Heart left ventricle (tissue), 16 donors: ENCODE data around the gene ZNF503. TPM values are rescaled to one million over a fixed set of nuclear protein-coding genes. Genes with fewer than 3 reads are reported as not detected.
"Not testable (repeated sequence)": the region's sequence is repeated elsewhere in the genome, so short reads cannot be mapped to it uniquely, and the experiment has no call there.

ENCODE experiments used
- ATAC-seq, 4 donors: fragments of 200-7000 bp; cut with Tn5 transposase; one replicate each; pipeline ENCODE4 v1.9.1; 2020 to 2022; ENCODE audit warnings: moderate library complexity in 4 of 4, mild to moderate bottlenecking in 3 of 4, moderate number of reproducible peaks in 1 of 4
- DNase-seq, 5 donors: peaks; one replicate each; pipeline ENCODE4 v3.0.0-alpha.2; 2020
- H3K27ac ChIP-seq, 12 donors: fragments of 200-600 bp; sonication (generic) in 4 of 12; one replicate each; pipeline versions ENCODE4 v1.5.0 to v1.8.0; 2016 to 2022; ENCODE audit warnings: mild to moderate bottlenecking in 2 of 12
- H3K27me3 ChIP-seq, 9 donors: fragments of 200-600 bp; sonication (generic) in 2 of 9; one replicate each; pipeline versions ENCODE4 v1.5.1 to v1.8.0; 2016 to 2022; ENCODE audit warnings: mild to moderate bottlenecking in 3 of 9
- H3K36me3 ChIP-seq, 9 donors: fragments of 200-600 bp; sonication (generic) in 2 of 9; one replicate each; pipeline versions ENCODE4 v1.5.0 to v1.8.0; 2018 to 2022; ENCODE audit warnings: mild to moderate bottlenecking in 2 of 9
- H3K4me1 ChIP-seq, 12 donors: fragments of 200-600 bp; sonication (generic) in 4 of 12; one replicate each; pipeline versions ENCODE4 v1.5.0 to v1.8.0; 2016 to 2022; ENCODE audit warnings: mild to moderate bottlenecking in 3 of 12
- H3K4me3 ChIP-seq, 12 donors: fragments of 200-600 bp; sonication (generic) in 4 of 12; one replicate each; pipeline versions ENCODE4 v1.5.0 to v1.8.0; 2017 to 2022; ENCODE audit warnings: mild to moderate bottlenecking in 9 of 12, moderate library complexity in 4 of 12
- H3K9me3 ChIP-seq, 12 donors: fragments of 200-600 bp; sonication (generic) in 4 of 12; one replicate each; pipeline versions ENCODE4 v1.5.0 to v1.8.0; 2016 to 2022; ENCODE audit warnings: mild to moderate bottlenecking in 1 of 12
- POLR2A ChIP-seq, 2 donors: fragments of 450-650 bp; IDR thresholded peaks; one replicate each; pipeline ENCODE4 v1.6.1; 2017; ENCODE audit warnings: antibody characterized with exemption in 2 of 2, mild to moderate bottlenecking in 2 of 2, moderate library complexity in 2 of 2
- WGBS, 4 donors: extraction: QIAGEN DNeasy Blood & Tissue Kit in 2 of 4; methylation state at CpG; one replicate each; pipeline versions ENCODE4 v1.1.5 to v1.1.7; 2013 to 2018; 5-methylcytosine and 5-hydroxymethylcytosine counted together
- intact Hi-C, 10 donors: fragments of 100-400 bp; cut with DNase I; formaldehyde crosslinking; loops; one replicate each; pipeline versions ENCODE4 v1.11.1 to v1.14.2; 2022
- polyA plus RNA-seq, 2 donors: library from polyadenylated mRNA; stranded (reverse); fragments of 200-250 nt; gene quantifications; one replicate each; pipeline ENCODE4 v1.2.3, GENCODE V29; 2013
- total RNA-seq, 9 donors: library from RNA; depleted of rRNA in 2 of 9; stranded (reverse); fragments of >200 nt in 2 of 9; fragmentation: NEBNext Ultra II Directional in 3 of 9; extraction: Animal tissue kit (Norgen Biotek cat#: 25700) in 3 of 9; gene quantifications; one replicate each; pipeline versions ENCODE4 v1.1.0 to v1.2.4, GENCODE V29; 2016 to 2023
- TF ChIP-seq, protein P1 (sequence below), 12 donors: fragments of 200-600 bp; sonication (generic) in 4 of 12; IDR thresholded peaks; one replicate each; pipeline versions ENCODE4 v1.5.0 to v1.8.0; 2018 to 2022; ENCODE audit warnings: antibody characterized with exemption in 12 of 12, mild to moderate bottlenecking in 5 of 12
- donor health status: ischemic (EF 13 %, LVEDD 7.1; RV severe dilation, severe dysfunction).
- donor health status: healthy with polysubstance abuse.
- donor health status: DM: no; HTN: yes; CAD: no.
- donor health status: DM: no; HTN: no; CAD: no.
- donor health status: ischemic (EF 25% LVEDD 6.9; RV normal size, moderate dysfunction).
- donor health status: ischemic (EF 25% LVEDD 5.7; RV mildly dilated, moderate dysfunction).
- donor health status: healthy.
- donor health status: DM: yes; HTN: yes; CAD: no.
- donor health status: ischemic (EF 35%, LVEDD 5.7; RV mildly dilated, moderate dysfunction).
- donor health status: nonischemic (EF 11% LVEDD 7.7; RV severe dilation, severe dysfunction).
- donor health status: DM: yes; HTN: yes; CAD: no.
- donor health status: PGD.
- donor health status: ischemic (EF 29% LVEDD 5.4; RV normal size, mild dysfunction).
- donor health status: nonischemic (EF 23%, LVEDD 6.1; RV moderate dilation, normal function).

The ZNF503 gene
- total and polyA plus RNA-seq, 11 donors: 3.4 to 8.6 (median 7.1) TPM

DNA sequence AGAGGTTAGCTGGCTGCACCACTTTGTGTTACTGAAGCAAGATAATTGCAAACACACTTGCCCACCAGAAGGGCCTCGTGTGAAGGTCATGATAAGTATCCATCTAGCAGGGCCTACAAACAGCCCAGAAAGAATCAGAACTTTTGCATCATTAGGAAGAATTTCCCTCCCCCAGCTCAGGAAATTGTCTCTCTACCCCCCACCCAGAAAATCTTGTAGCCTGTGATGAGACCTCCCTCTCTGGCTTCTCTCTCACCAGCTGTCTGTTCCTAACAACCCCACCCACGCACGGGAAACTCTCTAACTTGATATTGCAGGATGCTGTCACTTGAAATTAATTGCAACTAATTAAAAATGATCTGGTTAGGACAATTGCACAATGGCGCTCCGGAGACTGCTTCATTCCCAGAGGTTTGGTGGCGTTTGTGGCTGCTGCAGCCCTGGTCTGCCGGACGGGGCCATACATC is 34.5 kb downstream of the ZNF503 start:
- no peak overlapping the region for H3K4me3 ChIP-seq
- WGBS, 4 donors: 62 to 69% (median 66%) methylated on average over 8 of the region's 8 CpGs
- H3K36me3 ChIP-seq: no peaks in the 10 kb centered on the region
- no peak overlapping the region for H3K27ac ChIP-seq
- intact Hi-C loops: no loop called here
- TF ChIP-seq, protein P1, sequence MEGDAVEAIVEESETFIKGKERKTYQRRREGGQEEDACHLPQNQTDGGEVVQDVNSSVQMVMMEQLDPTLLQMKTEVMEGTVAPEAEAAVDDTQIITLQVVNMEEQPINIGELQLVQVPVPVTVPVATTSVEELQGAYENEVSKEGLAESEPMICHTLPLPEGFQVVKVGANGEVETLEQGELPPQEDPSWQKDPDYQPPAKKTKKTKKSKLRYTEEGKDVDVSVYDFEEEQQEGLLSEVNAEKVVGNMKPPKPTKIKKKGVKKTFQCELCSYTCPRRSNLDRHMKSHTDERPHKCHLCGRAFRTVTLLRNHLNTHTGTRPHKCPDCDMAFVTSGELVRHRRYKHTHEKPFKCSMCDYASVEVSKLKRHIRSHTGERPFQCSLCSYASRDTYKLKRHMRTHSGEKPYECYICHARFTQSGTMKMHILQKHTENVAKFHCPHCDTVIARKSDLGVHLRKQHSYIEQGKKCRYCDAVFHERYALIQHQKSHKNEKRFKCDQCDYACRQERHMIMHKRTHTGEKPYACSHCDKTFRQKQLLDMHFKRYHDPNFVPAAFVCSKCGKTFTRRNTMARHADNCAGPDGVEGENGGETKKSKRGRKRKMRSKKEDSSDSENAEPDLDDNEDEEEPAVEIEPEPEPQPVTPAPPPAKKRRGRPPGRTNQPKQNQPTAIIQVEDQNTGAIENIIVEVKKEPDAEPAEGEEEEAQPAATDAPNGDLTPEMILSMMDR (IDR thresholded peaks at IDR 0.05): no peak
- TF ChIP-seq POLR2A (IDR thresholded peaks at IDR 0.05): no peak
- DNase-seq: no peak
- no peak for ATAC-seq
- H3K4me1 ChIP-seq: no peaks in the 10 kb centered on the region
- H3K27me3 ChIP-seq: no peaks in the 10 kb centered on the region
- peaks cover 0 to 11% (median 0%) of the 10 kb centered on the region in 12 donors for H3K9me3 ChIP-seq

DNA sequence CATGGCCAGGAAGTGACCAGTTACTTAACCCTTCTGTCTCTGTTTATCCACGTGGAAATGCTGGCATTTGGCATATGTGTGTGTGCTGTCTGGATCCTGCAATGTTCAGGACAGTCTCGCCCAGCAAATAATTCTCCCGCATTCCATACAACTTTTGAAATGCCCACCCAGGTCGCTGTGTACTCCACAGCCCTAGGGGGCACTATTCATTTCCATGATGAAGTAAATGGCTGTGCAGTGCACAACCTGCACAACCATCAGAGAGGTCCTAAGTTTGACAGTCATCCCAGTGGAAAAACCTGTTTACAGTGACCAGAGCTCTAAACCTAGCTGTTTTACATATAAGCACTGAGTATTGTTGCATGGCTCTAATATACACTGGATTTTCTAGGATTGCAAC is 38.1 kb downstream of the ZNF503 start:
- 86 to 93% (median 87%) methylated on average over 4 of the region's 4 CpGs for WGBS, 4 donors

DNA sequence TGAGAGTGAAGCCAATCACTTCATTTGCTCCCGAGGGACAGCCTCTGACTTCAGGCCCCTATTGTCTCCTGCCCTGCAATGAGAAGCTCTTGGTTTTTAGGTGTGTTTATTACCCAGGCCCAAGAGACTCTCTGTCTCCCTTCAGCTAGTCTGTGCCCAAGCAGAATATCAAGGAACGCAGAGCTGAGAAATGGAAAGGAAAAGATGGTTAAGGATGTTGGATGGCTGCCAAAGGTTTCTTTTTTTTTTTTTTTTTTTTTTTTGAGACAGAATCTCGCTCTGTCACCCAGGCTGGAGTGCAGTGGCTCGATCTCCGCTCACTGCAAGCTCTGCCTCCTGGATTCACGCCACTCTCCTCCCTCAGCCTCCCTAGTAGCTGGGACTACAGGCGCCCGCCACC is 41.7 kb downstream of the ZNF503 start:
- intact Hi-C loops, H3K27ac ChIP-seq, H3K4me1 ChIP-seq, H3K27me3 ChIP-seq, ATAC-seq, H3K4me3 ChIP-seq, DNase-seq, H3K36me3 ChIP-seq: not testable (repeated sequence)
- 82 to 86% (median 84%) methylated on average over 8 of the region's 8 CpGs for WGBS, 4 donors
- H3K9me3 ChIP-seq: peaks cover 0 to 11% (median 5%) of the 10 kb centered on the region in 12 donors

More for the DNA sequence above, 38.1 kb downstream of the ZNF503 start:
- Histone ChIP-seq H3K4me1 (peaks cover 0 to 6% (median 0%) of the 10 kb centered on the region in 12 donors), H3K9me3 (no peaks in the 10 kb centered on the region), H3K4me3 (no peak overlapping the region), H3K36me3 (no peaks in the 10 kb centered on the region), H3K27ac (no peak overlapping the region), H3K27me3 (no peaks in the 10 kb centered on the region)
- no peak for DNase-seq
- TF ChIP-seq, protein P1 (IDR thresholded peaks at IDR 0.05): no peak
- TF ChIP-seq POLR2A (IDR thresholded peaks at IDR 0.05): no peak
- intact Hi-C loops: no loop called here
- ATAC-seq: no peak

DNA sequence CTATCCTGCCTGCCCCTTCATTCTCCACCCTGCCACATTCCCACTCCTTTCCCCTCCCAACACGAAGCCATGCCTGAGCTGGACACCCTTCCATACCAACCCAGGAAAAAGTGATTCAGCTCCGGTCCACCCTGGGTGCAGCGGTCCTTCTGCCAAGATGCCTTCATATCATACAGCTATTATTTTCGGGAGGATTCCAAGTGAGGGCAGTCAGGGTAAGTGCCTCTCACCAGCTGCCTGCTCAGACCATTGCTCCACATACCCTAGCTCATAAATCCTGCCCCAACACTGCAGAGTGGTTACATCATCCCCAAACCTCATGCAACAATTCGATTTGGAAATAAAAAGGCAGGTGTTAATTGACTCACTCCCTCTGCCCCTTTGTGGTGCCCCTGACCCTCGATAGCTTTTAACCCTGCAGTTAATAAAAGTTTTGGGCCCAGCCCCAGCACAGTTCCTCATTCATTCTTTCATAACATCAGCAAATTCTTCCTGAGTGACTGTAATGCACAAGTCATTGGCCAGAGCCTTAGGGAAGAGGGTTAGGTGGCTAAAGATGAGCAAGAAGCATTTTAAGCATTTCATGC is 42.6 kb downstream of the ZNF503 start:
- no peak overlapping the region for H3K27ac ChIP-seq
- no peaks in the 10 kb centered on the region for H3K27me3 ChIP-seq
- TF ChIP-seq, protein P1 (IDR thresholded peaks at IDR 0.05): no peak
- TF ChIP-seq POLR2A (IDR thresholded peaks at IDR 0.05): no peak
- ATAC-seq (no peak), DNase-seq (no peak)
- intact Hi-C loops: no loop called here
- no peaks in the 10 kb centered on the region for H3K36me3 ChIP-seq
- H3K4me3 ChIP-seq: no peak overlapping the region
- peaks cover 0 to 6% (median 0%) of the 10 kb centered on the region in 12 donors for H3K4me1 ChIP-seq
- WGBS, 4 donors: 75 to 80% (median 80%) methylated on average over 6 of the region's 6 CpGs
- H3K9me3 ChIP-seq: peaks cover 0 to 15% (median 5%) of the 10 kb centered on the region in 12 donors

DNA sequence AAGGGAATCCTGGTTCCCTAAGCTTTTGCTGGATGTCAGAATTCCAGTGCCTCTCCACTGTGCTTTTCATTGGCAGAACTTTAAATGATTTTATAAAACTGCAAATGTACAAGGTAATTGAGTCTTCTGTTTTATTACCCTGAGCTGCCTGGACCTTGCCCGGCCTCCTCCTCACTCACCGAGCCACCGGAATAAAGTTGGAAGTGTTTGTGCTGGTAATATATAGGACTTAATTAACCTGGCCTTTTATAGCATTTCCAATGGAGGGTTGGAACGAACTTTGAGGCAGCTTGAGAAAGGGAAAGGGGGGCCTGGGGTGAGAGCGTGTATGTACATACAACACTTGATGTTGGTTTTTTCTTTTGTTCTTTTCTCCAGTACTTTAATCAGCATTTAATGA is 43.4 kb downstream of the ZNF503 start:
- Histone ChIP-seq H3K27me3 (no peaks in the 10 kb centered on the region), H3K4me1 (peaks cover 0 to 6% (median 0%) of the 10 kb centered on the region in 12 donors), H3K27ac (no peak overlapping the region), H3K36me3 (no peaks in the 10 kb centered on the region), H3K4me3 (no peak overlapping the region), H3K9me3 (peaks cover 0 to 15% (median 5%) of the 10 kb centered on the region in 12 donors)
- ATAC-seq (no peak), DNase-seq (no peak)
- TF ChIP-seq, protein P1 (IDR thresholded peaks at IDR 0.05): no peak
- TF ChIP-seq POLR2A (IDR thresholded peaks at IDR 0.05): no peak
- 90 to 95% (median 92%) methylated on average over 5 of the region's 5 CpGs for WGBS, 4 donors
- intact Hi-C loops: no loop called here
